Hematopoietic multipotent progenitor cell treated with erythropoietin and hydrocortisone succinate and interleukin-3 and kit ligand, for 4 days (in vitro differentiated cells): ENCODE data around the gene SLC27A1.
"Not testable (repeated sequence)": the region's sequence is repeated elsewhere in the genome, so short reads cannot be mapped to it uniquely, and the experiment has no call there.

Source experiments
- DNase-seq: peaks from one replicate; pipeline ENCODE4 v3.0.0-alpha.2; 2015

SLC27A1 gene

DNA sequence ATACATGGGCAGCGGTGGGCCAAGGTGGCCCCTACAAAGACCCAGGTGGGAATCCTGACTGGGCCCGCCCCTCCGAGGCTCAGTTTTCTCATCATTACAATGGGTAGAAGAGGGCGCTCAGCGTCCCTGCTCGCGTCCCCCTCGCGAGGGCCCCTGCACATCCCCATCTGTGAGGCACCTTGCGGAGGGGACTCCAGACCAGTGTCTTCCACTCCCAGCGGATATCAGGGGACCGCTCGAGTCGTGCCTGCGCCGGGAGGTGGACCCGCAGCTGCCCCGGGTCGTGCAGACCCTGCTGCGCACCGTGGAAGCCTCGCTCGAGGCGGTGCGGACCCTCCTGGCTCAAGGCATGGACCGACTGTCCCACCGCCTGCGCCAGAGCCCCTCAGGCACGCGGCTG lies 69.8 kb downstream of the SLC27A1 start:
- DNase-seq, result no peak

DNA sequence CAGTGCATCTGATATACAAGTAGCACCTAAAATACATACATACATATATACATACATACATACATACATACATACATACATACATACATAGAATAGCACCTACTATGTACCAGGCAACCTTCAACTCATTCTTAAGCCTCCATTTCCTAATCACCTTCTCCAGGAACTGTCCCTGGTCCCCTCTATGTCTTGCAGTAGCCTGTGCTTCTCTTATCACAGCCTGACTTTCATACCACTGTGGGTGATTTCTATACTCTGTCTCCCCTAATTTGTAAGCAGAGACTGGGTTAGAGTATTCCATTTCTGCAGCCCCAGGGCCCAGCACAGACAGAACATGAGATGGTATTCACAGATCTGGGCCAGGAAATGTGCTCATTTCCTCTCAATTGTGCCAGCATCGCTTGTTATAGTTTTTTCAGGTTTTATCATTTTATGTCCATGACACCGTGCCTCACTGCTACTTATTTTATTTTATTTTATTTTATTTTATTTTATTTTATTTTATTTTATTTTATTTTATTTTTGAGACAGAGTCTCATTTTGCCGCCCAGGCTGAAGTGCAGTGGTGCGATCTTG lies 70.9 kb downstream of the SLC27A1 start:
- no peak for DNase-seq

DNA sequence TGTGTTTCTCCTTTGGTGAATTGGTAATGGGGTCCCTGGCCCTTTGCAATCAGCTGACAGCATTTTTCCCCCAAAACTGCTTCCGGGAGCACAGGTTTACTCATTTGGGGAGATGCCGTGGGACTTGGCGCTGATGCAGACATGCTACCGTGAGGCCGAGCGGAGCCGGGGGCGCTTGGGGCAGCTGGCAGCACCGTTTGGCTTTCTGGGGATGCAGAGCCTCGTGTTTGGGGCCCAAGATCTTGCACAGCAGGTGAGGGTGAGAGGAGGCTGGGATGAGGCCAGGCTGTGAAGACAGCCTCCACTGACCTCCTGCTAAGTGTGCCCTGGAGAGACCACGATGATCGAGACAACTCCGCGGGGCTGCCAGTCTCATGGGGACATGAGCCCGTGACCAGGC lies 71.7 kb downstream of the SLC27A1 start:
- DNase-seq, result no peak

DNA sequence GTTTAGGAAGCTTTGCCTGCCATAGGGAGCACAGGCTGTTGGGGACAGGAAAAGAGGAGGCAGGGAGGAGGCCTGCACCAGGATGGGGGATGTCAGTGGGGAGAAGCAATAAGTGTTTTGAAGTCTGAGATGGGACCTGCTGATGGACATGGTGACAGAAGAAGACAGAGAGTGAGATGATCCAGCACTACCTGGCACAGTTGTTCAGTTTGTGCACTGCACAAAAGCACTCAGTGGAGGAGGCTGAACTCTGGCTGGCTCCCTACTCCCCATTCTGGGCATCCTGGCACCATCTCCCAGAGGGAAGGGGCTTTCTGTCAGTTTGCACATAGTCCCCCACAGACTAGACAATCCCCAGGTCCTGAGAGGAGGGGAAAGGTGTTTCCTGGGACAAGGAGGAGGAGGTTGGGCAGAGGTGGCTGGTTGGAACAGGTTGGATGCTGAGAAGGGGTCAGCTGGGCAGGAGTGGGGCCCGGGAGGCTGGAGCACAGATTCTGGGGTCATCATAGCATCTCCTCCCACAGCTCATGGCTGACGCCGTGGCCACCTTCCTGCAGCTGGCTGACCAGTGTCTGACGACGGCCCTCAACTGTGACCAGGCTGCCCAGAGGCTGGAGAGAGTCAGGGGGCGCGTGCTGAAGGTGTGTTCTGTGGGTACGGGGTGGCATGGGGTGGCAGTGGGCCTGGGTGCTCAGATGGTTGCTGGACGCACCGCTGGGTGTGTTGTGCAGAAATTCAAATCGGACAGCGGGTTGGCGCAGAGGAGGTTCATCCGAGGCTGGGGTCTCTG lies 72.7 kb downstream of the SLC27A1 start:
- no peak for DNase-seq

DNA sequence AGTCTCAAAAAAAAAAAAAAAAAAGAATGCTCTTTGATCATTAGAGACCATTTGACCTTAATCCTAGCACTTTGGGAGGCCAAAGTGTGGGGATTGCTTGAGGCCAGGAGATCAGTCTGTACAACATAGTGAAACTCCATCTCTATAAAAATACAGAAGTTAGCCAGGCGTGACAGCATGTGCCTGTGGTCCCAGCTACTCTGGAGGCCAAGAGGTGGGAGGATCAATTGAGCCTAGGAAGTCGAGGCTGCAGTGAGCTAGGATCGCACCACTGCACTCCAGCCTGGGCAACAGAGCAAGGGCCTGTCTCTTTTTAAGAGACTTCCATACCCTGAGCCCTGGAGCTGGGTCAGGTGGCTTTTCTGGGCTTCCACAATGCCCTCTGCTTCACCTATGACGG lies 73.7 kb downstream of the SLC27A1 start:
- DNase-seq, result no peak

DNA sequence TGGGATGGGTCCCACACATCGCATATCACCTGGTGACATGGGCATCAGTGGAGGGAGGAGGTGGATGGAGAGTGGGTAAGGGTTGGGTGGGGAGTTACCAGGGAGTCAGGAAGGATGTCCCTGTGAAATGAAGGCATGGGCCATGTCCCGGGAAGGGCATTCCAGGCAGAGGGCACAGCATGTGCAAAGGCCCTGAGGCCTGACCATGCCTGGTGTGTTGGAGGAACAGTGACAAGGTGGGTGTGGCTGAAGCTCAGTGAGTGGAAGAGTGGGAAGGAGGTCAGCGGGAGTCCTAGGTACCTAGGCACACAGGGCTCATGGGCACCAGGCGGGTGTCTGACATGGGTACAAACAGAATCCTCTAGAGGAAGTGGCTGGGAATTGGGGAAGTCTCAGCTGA lies 74.1 kb downstream of the SLC27A1 start:
- no peak for DNase-seq

DNA sequence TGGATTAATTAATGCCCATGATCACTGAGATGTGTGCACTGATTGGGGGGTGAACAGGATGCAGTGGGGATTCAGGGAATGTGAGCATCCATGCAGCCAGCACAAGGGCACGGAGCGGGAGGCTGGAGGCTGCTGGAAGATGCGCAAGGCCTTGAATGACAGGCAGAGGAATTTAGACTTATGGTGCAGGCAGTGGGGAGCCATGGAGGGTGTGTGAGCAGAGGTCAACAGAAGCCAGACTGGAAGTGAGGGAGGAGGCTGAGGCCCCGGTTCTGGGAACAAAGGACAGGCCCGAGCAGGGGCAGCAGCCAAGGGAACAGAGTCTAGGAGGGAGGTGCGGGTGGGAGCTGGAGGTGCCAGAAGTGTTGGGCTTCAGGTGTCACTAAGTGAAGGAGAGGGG lies 77.8 kb downstream of the SLC27A1 start:
- no peak for DNase-seq

DNA sequence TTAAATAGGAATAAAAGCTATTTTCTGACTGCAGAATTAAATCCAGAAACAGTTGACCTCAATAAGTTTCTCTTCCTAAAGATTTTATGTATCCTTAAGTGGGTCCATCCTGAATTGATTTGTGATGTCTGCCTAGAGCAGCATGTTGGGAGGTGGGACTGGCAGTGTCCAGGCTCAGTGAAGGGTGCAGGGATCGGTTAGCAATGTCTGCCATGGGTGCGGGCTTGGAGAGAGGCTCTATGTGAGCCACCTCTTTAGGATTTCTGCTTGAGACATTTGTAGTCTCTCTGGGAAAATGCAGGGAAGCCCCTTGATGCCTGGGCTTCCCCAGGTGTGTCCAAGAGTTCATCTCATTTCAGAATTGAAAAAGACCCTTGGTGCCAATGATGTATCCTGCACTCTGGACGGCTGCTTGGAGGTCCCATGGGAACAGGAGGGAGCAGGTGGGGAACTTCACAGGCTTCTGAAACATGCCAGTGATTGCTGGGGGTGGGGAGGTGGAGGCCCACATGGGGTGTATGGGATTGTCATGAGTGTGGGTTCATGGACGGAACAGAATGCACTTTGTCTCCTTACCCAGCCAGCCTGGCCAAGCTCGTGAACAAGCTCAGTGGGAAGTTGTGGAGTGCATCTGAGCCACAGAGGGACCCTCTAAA lies 78.9 kb downstream of the SLC27A1 start:
- no peak for DNase-seq

DNA sequence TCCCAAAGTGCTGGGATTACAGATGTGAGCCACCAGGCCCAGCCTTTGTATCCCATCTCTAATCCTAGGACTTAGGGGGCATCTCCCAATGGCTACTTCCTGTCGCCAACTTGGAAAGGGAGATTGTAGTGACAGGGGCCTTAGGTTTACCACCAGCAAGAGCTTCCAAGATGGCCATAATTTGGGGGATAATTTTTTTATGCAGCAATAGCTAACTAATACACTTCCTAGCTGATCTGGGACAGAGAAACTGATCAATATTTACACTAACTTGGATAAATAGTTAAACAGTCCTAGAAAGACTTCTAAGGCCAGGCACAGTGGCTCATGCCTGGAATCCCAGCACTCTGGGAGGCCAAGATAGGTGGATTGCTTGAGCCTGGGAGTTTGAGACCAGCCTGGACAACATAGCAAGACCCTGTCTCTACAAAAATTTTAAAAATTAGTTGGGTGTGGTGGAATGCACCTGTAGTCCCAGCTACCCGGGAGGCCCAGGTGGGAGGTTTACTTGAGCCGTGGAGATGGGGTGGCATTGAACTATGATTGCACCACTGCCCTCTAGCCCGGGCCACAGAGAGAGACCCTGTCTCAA lies 79.8 kb downstream of the SLC27A1 start:
- DNase-seq, result no peak

DNA sequence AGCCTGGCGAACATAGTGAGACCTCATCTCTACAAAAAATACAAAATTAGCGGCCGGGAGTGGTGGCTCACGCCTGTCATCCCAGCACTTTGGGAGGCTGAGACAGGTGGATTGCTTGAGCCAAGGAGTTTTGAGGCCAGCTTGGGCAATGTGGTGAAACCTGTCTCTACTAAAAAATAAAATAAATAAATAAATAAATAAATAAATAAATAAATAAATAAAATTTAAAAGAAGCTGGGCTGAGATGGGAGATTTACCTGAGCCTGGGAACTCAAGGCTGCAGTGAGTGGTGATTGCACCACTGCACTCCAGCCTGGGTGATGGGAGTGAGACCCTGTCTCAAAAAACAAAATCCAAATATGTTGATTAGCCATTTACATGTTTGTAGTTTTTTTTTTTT lies 82.4 kb downstream of the SLC27A1 start:
- DNase-seq, result not testable (repeated sequence)

DNA sequence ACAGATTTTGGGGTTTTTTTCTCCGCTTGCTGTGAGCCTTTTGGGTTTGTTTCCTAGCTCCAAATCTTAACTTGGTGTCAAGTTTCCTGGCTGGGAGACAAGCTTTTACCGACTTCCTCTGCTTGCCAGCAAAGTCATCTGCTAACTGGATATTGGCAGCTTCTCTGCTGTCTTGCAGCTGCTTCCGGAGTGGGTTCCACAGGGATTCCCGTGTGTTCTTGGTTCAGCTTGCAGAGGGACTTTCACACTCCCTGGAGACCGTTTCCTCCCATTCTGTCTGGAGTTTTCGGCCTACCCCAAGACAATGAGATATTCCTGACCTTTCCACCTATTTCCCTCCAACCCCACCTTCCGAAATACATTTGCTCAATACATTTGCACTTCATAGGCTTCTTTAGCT lies 82.9 kb downstream of the SLC27A1 start:
- DNase-seq, result peak; percentile 28

DNA sequence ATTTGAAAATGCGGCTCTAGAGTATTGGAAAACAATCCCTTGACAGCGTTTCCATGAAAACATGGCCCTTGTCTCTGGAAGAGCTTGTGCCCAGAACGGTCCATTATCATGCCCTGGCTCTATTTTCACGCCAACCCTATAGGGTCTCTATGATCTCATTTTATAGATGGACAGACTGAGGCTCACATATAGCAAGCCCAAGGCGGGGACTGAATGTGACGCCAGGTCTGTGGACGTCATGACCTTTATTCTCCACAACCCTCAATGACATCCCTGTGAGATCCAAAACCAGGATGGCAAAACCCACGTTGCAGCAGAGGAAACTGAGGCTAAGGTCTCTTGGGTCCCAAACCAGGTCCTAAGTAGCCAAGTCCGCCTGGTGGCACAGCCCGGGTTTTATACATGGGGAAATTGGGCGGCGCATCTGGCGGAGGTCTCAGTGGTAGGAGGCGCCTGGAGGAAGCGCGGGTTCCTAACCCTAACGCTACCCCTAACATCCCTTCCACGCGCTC lies 84.7 kb downstream of the SLC27A1 start:
- no peak for DNase-seq

DNA sequence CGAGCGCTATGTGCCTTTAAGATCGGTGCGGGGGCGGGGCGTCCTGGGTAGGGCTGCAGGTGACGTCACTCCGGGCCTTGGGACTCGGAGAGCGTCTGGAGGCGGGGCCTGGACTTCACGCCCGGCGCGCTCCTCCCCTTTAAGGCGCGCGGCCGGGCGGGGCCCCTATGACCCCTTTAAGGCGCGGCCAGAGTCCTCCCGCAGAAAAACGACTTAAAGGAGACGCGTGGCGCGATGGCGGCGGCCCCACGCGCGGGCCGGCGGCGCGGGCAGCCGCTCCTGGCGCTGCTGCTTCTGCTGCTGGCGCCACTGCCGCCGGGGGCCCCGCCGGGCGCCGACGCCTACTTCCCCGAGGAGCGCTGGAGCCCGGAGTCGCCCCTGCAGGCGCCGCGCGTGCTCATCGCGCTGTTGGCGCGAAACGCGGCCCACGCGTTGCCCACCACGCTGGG lies 85.2 kb downstream of the SLC27A1 start, which contains the start of gene COLGALT1:
TSS of gene COLGALT1 (plus strand) at position 170 of the 449 bp plus-strand sequence. CDS start at position 235, 65 bp downstream.
- DNase-seq, result peak; percentile 100
